Right lobe of liver (tissue), 4 donors: ENCODE results near the gene HDAC10.

Source experiments
- CTCF ChIP-seq, 4 donors: fragments of 200-600 bp in 3 of 4; fragments of 450-650 bp in 1 of 4; IDR thresholded peaks; one replicate each; pipeline versions ENCODE4 v1.5.1 to v1.8.0; 2016 to 2022; ENCODE audit warnings: antibody characterized with exemption in 4 of 4, mild to moderate bottlenecking in 2 of 4
- POLR2A ChIP-seq: fragments of 450-650 bp; IDR thresholded peaks from one replicate; pipeline ENCODE4 v1.6.1; 2017; ENCODE audit warnings: antibody characterized with exemption, mild to moderate bottlenecking
- donor health status: DM: no; HTN: no; CAD: no.
- donor health status: DM: no; HTN: no; CAD: no.
- donor health status: DM: no; HTN: yes; CAD: no.

DNA sequence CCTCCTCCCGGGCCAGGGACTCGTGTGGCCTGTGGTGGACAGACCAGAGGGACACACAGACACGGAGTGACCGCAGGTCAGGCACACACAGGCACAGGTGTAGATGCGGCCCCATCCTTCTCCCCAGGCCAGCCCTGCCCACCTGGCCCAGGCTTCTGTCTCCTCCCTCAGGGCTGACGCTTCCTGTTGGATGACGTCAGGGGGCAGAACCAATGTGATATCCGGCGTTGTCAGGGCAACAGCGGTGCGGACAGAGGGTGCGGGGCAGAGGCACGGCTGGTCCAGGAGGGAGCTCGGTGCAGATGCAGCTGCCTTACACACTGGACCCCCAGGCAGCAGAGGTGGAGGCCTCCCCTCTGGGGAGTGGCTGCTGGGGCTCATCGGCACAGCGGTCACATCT is 3.3 kb downstream of the HDAC10 start:
- TF ChIP-seq POLR2A (no peak), CTCF (IDR thresholded peaks at IDR 0.05) (no peak)
